NB4 (cell line): Measurements from ENCODE around the gene DLG2.

Experiments
- CTCF ChIP-seq: IDR thresholded peaks from one replicate; pipeline ENCODE4 v1.5.1; 2012; ENCODE audit warnings: low read depth, low read length
- MAX ChIP-seq: IDR thresholded peaks from 2 replicates; pipeline ENCODE4 v1.6.1; 2011; ENCODE audit warnings: low read depth, low read length
- MYC ChIP-seq: IDR thresholded peaks from 2 replicates; pipeline ENCODE4 v1.6.1; 2011; ENCODE audit warnings: low read depth, low read length
- POLR2A ChIP-seq: IDR thresholded peaks from 2 replicates; pipeline ENCODE4 v1.6.1; 2011; ENCODE audit warnings: mild to moderate bottlenecking; ENCODE audit not compliant: insufficient read length; ENCODE audit errors: extremely low read depth

- TF ChIP-seq POLR2A (no peak), CTCF (no peak), MYC (no peak), MAX (no peak)
Measured at GRCh38 chr11:83542861-83543260, 2084.3 kb downstream of the DLG2 start.
